ENCODE measurements around the gene RAP1A.

Gene RAP1A

GRCh38 chr1:111756124-111756513 lies 136.5 kb downstream of the RAP1A start:
- DNase-seq (ENCODE audit: low read depth in 2 of 2), result no peak

- no peak for DNase-seq (ENCODE audit: low read depth in 2 of 2)
Measured at GRCh38 chr1:111758373-111758772, 138.8 kb downstream of the RAP1A start.

- DNase-seq (ENCODE audit: low read depth in 2 of 2), result no peak
Measured at GRCh38 chr1:111761717-111762116, 142.1 kb downstream of the RAP1A start.

- no peak for DNase-seq (ENCODE audit: low read depth in 2 of 2)
Measured at GRCh38 chr1:111762332-111762731, 142.7 kb downstream of the RAP1A start.
